Stimulated activated CD4-positive, alpha-beta T cell treated with anti-CD3 and anti-CD28 coated beads, Interleukin-2, amount 100 ng/mL, for 4 hours (primary cell): ENCODE measurements around the gene NECAB2.
"Not testable (repeated sequence)": the region's sequence is repeated elsewhere in the genome, so short reads cannot be mapped to it uniquely, and the experiment has no call there.

Experiments
- DNase-seq: peaks from one replicate; pipeline ENCODE4 v3.0.0-alpha.2; 2020; ENCODE audit warnings: low read depth

Gene NECAB2

DNA sequence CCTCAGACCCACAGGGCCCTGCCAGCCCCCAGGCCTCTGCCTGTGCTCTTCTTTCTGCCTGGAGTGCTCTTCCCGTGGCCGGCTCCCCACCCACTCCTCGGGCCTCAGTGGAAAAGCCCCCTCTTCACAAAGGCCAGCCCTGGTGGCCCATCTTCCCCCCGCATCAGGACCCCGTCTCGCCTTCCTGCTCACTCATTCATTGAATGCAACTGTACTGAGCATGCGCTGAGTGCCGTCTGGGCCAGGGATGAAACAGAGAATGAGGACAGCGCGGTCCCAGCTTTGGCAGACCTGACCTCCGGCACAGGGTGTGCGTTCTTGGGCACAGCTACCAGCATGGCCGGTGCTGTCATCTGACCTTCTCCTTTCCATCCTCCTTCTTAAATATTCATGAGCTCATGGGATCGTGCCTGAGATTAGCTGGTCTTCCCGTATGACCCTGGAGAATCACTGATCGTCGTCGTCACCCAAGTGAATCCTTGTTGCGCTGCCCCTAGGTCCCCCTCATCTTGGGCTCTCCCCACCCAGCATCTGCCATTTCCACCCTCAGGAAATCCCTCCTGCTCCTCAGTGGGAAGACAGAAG is 31.4 kb upstream of the NECAB2 start:
- no peak for DNase-seq

DNA sequence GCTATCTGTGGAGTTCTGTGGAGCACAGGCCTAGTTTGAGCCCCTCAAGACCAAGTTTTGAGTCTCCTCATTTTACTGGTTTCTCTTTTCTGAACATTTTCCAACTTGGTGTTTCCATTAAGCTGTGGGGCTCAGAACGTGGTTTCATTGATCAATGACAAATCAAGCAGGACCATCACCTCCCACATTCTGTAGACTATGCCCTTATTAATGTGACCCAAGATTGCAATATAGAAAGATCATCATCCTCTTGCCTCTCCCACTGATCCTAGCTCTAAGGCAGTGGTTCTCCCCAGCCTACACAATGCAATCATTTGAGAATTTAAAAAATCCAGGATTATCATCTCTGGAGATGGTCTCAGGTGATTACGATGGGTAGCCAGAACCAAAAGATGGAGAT is 30.8 kb upstream of the NECAB2 start:
- DNase-seq, result no peak

DNA sequence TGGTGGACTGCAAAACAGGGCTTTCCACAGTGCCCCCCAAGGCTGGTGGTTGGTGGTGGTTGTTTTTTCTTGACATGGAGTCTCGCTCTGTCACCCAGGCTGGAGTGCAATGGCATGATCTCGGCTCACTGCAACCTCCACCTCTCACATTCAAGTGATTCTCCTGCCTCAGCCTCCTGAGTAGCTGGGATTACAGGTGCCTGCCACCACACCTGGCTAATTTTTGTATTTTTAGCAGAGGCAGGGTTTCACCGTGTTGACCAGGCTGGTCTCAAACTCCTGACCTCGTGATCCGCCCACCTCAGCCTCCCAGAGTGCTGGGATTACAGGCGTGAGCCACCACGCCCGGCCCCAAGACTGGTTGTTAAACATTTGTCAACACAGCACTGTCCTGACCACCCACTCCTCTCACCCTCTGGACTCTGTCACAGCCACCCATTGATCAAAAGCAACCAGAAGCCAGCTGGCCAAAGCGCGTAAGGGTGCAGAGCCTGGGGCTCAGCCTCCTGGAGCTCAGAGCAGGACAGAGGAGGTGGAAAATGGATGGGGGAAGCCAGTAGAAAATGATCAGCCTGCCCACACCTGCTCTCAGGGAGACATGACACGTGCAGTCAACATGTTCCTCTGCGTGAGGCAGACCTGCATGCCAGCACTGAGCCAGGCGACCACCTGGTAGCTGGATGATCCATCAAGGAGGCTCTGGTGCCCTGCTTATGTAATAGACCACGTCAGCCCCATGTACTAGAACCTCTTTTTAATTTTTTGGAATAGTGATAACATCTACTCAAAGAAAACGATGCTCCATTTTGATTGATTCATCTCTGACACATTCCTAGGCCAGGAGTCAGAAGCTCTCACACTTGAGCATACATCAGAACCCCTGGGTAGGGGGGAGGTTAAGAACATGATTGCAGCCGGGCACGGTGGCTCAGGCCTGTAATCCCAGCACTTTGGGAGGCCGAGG is 29.8 kb upstream of the NECAB2 start:
- no peak for DNase-seq

DNA sequence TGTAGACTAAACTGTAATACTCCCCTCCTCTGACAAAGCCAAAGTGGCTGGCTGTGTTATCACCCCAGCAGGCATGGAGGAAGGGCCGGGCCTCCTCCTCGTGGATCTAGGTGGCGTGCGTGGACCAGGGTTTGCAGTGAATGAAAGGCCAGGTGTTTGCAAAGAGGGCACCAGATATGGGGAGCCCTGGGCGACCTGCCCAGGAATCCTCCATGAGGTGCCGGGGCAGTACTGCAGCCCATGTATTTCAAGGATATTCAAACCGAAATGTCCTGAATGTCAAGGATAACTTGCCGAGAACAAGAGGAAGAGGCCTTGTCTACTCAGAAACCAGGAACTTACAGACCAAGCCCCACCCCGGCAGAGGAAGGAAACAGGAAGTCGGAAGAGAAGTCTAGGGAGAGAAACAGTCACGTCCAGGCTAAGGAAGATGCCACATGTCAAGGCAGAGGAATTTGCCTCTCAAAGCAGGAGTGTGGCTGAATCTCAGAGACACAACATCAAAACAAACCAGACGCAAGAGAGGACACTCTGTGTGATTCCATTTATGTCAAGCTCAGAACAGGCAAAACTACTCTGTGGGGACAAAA is 28.7 kb upstream of the NECAB2 start:
- DNase-seq, result no peak

DNA sequence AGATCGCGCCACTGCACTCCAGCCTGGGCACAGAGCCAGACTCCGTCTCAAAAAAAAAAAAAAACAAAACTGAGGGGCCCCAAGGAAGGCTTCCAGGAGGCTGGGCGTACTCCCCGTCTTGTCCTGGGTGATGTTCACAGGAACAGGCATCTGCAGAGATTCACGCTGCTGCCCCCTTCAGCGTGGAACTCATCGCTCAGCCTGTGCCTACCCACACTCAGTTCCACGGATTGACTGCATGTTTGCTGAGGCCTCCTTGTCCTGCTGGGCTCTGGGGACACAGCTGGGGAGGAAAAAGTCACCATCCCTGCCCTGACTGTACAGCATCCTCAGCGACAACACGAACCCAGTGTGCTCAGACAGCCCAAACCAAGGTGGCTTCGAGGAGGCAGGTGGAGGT is 27.9 kb upstream of the NECAB2 start:
- no peak for DNase-seq

DNA sequence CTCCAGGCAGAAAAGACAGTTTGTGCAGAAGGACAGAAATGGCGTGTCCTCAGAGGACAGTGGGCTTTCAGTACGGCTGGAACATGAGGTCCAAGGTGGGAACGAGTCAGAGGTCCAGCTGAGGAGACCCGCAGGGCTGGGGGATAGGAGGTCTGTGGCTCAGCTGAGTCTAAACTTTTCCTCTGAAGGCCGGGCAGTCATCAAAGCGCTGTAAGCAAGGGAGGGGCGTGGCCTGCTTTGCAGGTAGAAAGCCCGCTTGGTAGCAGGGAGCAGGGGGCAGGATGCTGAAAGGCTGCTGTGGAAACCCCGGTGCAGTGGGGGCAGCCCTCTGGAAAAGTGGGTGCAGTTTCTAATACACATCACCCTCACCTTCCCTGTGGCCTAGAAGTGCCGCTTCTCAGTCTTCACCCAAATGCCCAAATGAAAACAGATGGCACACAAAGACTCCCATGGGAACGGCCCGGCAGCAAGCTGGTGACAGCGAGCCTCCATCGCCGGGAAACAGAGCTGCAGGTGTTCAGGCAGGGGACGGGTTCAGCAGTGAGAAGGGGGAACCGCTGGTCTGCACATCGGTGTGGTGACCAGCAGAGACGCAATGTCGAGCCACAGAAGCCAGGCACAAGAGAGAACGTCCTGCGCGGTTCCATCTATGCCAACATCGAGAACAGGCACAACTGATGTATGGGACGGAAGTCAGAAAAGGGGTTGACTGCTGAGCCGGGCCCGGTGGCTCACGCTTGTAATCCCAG is 27.2 kb upstream of the NECAB2 start:
- no peak for DNase-seq

DNA sequence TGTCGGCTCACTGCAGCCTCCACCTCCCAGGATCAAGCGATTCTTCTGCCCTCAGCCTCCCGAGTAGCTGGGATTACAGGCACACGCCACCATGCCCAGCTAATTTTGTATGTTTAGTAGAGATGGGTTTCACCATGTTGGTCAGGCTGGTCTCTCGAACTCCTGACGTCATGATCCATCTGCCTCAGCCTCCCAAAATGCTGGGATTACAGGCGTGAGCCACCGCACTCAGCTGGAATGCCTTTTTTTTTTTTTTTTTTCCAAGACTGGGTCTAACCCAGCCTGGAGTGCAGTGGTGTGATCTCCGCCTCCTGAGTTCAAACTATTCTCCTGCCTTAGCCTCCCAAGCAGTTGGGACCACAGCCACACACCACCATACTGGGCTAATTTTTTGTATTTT is 26.5 kb upstream of the NECAB2 start:
- DNase-seq, result not testable (repeated sequence)

DNA sequence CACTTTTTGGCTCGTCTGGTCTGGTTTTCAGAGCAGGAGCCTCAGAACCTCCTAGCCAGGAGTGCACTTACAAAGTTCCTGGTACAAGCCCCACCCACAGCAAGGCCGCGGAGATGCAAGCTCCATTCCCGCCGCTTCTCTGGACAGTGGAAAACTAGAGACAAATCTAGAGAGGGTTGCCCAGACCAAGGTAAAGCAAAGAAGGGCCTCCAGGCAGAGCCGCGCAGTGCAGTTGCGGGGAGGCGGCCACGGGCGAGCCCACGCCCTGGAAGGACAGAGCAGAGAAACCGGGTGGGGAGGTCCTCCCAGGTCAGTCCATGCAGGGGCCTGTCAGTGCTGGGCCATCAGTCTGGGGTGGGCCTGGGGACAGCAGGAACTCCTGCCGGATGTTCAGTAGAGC is 26.0 kb upstream of the NECAB2 start:
- no peak for DNase-seq

DNA sequence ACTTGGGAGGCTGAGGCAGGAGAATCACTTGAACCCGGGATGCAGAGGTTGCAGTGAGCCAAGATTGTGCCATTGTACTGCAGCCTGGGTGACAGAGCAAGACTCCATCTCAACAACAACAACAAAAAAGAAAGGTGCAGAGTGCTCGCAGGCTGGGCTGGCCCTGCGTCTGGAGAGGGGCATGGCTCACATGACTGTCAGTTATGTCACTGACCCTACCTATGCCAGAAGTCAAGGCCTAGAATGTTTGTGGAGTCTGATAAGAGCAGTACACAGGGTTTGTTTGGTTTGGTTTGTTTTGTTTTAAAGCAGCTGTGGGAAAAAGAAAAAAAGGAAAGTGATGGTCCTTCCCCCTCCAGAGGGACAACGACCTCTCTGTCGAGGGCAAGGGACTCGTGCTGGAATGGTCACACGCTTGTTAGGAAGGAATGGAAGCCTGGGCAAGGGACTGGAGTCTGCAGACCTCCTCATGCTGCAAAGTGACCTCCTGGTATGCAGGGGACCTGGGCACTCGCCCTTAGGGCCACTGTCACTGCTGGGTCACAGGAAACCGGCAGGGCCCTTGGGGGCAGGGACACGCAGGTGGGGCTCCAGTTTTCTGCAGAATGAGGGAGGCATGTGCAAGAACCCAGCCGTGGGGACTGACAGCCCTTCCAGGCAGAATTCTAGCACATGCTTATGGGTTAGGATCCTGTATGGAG is 25.1 kb upstream of the NECAB2 start:
- DNase-seq, result no peak

DNA sequence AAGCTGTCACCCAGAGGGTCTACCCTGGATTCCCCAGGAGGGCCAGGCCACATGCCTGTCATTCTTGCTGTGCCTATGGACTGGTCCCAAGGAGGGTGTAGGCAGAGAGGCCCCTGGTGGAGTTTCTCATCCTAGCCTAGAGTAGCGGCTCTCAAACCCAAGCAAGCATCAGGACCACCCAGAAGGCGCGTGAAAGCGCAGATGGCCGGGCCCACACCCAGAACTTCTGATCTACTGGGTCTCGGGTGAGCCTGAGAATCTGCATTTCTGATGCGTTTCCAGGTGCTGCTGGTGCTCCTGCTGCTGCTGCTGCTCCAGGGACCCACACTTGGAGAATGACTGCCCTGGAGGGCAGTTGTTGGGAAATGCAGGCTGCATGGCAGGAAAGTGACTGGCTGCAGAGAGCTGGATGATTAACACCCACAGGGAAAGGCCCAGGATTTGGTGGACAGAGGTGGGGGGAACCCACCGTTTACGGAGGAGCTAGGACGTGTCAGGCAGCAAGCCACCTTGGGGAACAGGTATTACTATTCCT is 24.5 kb upstream of the NECAB2 start:
- DNase-seq, result no peak

DNA sequence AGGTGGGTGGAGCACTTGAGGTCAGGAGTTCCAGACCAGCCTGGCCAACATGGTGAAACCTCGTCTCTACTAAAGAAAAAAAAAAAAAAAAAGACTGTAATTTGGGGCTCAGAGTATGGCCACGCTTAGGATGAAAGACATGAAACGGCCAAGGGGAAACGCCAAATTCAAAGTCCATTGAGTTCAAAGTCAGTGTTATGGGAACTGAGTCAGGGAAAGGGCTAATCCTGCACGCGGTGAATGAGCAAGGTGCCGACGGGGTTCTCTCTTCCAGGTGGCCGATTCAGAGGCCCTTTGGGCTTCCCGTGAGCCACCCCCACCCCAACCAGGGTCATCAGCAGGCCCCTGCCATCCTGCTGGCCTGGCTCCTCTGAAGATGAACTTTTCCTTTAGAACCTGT is 22.5 kb upstream of the NECAB2 start:
- DNase-seq, result no peak

DNA sequence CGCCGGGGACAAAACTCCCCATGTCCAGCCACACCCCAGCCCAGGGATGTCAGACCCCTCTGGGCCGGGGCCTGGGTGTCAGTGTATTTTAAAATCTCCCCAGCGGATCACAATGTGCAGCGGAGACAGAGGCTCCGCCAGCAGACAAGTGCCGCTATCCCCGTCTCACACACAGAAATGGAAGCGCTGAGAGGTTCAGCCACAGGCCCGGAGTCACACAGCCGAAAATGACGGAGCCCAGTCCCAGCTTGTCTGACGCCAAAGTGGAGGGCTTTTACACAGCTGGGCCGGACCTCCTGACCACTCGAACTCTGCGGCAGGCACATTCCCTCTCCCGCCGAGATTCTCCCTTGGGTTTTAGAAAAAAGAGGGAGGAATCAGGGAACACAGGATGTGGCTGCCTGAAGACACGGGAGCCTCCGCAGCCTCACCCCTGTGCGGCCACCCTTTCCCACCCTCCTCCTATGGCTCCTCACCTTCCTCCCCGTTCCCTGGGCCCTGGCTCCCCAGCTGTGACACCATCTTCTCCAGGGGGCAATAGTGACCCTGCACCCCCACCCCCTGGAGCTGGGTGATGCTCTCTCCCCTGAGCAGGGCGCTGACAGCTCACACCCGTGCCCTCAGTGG is 21.8 kb upstream of the NECAB2 start:
- no peak for DNase-seq

DNA sequence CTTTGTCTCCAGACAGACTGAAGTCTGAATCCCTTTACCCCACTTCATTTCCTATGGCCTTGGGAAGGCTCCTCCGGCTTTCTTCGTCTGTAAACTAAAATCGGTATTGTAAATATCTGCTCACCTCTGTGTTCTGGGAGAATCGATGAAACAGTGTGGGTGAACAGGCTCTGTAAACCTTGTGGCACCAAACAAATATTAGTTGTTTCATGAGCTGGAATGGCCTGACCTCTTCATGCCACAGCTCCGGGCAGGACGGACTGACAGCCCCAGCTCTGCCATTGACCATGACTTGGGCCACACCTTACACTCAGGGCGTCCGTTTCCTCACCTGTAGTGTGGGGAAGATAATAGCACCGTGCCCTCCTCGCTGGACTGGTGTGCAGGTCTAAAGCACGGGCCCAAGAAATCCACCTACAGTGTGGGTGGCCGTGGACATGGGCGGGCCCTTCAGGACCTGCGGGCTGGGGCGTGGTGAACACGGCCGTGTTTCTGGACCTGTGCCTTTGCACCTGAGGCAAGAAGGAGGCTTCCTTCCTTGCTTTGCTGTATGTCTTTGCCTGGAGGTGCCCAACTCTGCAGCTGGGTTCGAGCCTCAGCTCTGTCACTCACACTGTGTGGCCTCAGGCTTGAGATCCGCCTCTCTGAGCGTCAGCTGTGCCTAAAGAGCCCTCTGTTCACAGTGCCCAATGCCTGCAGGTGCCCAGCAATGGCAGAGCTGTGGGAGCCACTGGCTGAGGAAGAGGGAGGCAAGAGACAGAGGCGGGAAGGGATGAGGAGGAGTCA is 21.1 kb upstream of the NECAB2 start:
- DNase-seq, result no peak

DNA sequence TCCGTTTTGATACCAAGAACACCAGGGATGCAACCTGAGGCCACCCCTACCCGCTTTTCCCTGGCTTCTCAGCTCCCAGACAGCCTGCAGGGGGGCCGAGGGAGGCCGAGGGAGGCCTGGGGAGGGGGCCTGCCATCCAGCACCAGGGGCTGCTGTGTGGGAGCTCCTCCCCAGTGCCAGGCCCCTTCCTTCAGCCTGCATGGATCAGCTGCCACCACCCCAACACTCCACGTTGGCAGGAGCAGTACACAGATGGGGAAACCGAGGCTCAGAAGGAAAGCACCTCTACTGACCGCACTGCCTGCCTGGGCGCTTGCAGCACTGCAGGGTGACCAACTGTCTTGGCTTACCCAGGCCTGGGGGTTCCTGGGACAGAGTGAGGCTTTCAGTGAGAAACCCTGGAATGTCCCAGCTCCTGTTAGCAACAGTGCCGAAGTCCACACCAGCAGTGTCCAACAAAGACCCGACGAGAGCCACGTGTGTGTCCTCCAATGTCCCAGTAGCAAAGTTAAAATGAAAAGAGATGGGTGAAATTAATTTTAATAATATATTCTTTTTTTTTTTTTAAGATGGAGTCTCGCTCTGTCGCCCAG is 20.3 kb upstream of the NECAB2 start:
- no peak for DNase-seq

DNA sequence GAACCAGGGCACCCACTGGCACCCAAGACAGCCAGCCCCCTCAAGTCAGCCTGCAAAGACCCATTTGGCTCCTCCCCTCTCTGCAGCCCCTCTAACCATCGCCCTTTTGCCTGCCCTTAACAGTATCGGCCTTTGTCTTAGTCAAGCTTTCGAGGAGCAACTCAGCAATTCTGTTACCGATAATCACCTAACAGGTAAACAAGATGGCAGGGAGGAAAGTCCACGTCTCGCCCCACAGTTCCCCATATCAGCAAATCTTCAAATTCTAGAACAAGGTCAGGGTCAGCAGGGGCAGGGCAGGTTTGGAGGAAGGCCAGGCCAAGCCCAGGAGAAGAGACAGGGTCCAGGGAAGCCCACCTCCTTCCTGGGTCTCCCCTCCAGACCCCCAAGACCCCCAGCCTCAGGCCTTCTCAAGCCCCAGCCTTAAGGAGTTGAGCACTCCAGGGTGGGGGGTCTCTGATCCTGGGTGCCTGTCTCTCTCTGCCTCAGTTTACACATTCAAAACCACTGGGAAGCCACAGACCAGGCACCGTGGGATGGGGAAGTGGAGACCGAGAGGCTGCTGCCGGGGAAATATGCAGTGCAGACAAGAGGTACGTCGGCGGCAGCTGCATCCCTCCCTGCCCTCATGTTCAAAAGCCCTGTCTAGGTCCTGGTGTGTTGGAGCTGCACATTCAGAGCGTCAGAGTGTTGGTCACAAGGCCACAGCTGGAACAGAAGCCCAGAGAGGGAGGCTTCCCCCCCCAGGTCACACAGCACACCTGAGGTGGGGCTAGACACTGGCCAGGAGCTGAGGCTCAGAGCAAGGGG is 18.9 kb upstream of the NECAB2 start:
- DNase-seq, result no peak

DNA sequence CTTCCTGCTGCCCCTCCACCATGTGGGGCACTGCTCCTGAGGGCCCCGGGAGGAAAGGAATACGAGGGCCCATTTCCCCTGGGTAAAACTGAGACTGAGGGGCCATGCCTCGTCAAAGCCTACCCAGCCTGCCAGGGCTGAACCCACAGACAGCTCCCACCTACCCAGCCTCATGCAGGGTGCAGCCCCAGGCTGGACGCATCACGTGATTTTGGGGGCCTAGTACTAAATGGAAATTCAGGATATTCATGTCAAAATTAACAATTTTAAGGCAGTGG is 18.4 kb upstream of the NECAB2 start:
- DNase-seq, result no peak

DNA sequence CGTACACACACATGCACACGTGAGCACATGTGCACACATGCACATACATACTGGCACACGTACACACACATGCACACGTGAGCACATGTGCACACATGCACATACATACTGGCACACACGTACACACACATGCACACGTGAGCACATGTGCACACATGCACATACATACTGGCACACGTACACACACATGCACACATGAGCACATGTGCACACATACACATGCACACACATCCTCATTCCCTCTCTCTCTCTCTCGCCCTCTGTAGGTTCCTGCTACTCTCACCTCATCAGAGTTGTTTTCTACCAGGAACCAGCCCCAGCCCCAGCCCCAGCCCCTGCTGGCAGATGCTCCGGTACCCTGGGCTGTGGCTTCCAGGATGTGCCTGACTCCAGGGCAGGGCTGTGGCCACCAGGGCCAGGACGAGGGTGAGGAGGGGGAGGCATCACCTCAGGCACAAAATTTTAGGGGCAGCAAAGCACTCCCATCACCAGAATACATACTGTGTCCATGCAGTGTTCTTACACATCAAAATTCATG is 17.1 kb upstream of the NECAB2 start:
- DNase-seq, result not testable (repeated sequence)

DNA sequence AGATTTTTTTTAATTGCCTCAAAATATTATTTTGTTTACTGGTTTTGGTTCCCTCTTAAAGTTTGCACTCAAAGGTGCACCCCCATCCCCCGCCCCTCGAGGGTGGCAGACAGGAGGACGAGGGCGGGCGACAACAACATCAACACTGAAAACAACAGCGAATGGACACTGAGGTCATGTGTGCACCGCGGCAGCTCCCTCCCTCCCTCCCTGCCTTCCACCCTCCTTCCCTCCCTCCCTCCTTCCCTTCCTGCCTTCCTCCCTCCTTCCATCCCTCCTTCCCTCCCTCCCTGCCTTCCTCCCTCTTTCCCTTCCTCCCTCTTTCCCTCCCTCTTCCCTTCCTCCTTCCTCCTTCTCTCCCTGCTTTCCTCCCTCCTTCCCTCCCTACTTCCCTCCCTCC is 16.5 kb upstream of the NECAB2 start:
- DNase-seq, result no peak

DNA sequence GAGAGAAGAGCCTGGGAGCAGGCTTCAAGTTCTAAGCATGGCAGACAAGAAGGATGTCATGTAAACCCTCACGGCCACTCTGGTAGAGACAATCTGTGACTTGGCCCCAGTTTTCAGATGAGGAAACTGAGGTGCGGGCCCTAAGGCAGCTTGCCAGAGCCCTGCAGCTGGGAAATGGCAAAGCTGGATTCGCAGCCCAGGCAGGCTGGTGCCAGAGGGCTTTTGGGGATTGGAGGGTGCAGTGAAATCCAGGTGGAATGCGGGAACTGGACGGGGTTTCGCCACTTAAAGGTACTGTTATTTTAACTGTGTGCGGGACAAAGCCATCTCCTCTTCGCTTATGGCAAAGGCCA is 15.5 kb upstream of the NECAB2 start:
- DNase-seq, result no peak
